ENCODE data around the gene SREBF2. TPM values are rescaled to one million over a fixed set of nuclear protein-coding genes. Genes with fewer than 3 reads are reported as not detected.

SREBF2 gene
- total and polyA plus RNA-seq, 2 donors (not counting 1 experiment from before 2014, with no cell fraction given): 116 to 287 TPM

- Histone ChIP-seq H3K4me1 (ENCODE audit: control insufficient read depth in 2 of 2, insufficient read depth in 2 of 2, low read length in 2 of 2) (peaks cover 6 to 12% of the 10 kb centered on the region in 2 donors), H3K27me3 (replicated peaks in 1 of 4; ENCODE audit: control extremely low read depth in 1 of 4, control insufficient read depth in 3 of 4, insufficient read depth in 4 of 4, low read length in 3 of 4) (no peaks in the 10 kb centered on the region), H4K20me1 (ENCODE audit: control insufficient read depth, insufficient read depth, low read length, poor library complexity, severe bottlenecking) (no peaks in the 10 kb centered on the region), H3K4me3 (ENCODE audit: control extremely low read depth in 1 of 5, extremely low read depth in 1 of 5, insufficient read depth in 1 of 5, low read depth in 2 of 5, low read length in 4 of 5) (no peak overlapping the region), H3K79me2 (ENCODE audit: control insufficient read depth, insufficient read depth, low read length) (peaks cover 14% of the 10 kb centered on the region), H3K9me3 (ENCODE audit: control extremely low read depth in 1 of 3, control insufficient read depth in 2 of 3, insufficient read depth in 1 of 3, low read length in 2 of 3) (no peaks in the 10 kb centered on the region), H2AFZ (ENCODE audit: insufficient read depth, low read depth, low read length, poor library complexity, severe bottlenecking) (no peak overlapping the region), H3K27ac (ENCODE audit: low read length in 2 of 2) (no peak overlapping the region), H3K9ac (ENCODE audit: low read length) (no peak overlapping the region), H3K36me3 (replicated peaks in 1 of 2; ENCODE audit: control extremely low read depth in 1 of 2, control insufficient read depth in 1 of 2, extremely low read depth in 1 of 2, insufficient read depth in 2 of 2, low read length in 1 of 2) (peaks cover 0 to 18% of the 10 kb centered on the region in 2 experiments), H3K4me2 (replicated peaks; ENCODE audit: low read depth, low read length, poor library complexity, severe bottlenecking) (no peak overlapping the region)
- DNase-seq (no peak), ATAC-seq (ENCODE audit: low read depth) (no peak)
- Mint-ChIP-seq H3K9me3 (ENCODE audit: insufficient read depth) (no peaks in the 10 kb centered on the region), H3K4me1 (peaks cover 26% of the 10 kb centered on the region), H3K27me3 (no peaks in the 10 kb centered on the region), H3K27ac (peak overlapping the region; percentile 38), H3K4me3 (no peak overlapping the region)
- TF ChIP-seq, protein P1, sequence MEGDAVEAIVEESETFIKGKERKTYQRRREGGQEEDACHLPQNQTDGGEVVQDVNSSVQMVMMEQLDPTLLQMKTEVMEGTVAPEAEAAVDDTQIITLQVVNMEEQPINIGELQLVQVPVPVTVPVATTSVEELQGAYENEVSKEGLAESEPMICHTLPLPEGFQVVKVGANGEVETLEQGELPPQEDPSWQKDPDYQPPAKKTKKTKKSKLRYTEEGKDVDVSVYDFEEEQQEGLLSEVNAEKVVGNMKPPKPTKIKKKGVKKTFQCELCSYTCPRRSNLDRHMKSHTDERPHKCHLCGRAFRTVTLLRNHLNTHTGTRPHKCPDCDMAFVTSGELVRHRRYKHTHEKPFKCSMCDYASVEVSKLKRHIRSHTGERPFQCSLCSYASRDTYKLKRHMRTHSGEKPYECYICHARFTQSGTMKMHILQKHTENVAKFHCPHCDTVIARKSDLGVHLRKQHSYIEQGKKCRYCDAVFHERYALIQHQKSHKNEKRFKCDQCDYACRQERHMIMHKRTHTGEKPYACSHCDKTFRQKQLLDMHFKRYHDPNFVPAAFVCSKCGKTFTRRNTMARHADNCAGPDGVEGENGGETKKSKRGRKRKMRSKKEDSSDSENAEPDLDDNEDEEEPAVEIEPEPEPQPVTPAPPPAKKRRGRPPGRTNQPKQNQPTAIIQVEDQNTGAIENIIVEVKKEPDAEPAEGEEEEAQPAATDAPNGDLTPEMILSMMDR (IDR thresholded peaks at IDR 0.05): no peak
- WGBS (ENCODE audit: insufficient coverage): 96% methylated on average over 10 of the region's 11 CpGs
- ChIA-PET CTCF (interaction anchor here (0.7 to 3.1 kb wide), 8 partner anchors 83 to 130 kb away, joined by 3 to 27 read pairs (median 5); partner anchors contain the start of genes CENPM and MEI1), POLR2A (interaction anchor here (0.9 to 1.1 kb wide), 3 partner anchors 53 to 119 kb away, joined by 3 to 4 read pairs (median 4); no protein-coding TSS in a partner anchor)
- intact Hi-C loops (cut with micrococcal nuclease): no loop called here
Observed at GRCh38 chr22:41826430-41827383, 6.2 kb upstream of the SREBF2 start.

DNA sequence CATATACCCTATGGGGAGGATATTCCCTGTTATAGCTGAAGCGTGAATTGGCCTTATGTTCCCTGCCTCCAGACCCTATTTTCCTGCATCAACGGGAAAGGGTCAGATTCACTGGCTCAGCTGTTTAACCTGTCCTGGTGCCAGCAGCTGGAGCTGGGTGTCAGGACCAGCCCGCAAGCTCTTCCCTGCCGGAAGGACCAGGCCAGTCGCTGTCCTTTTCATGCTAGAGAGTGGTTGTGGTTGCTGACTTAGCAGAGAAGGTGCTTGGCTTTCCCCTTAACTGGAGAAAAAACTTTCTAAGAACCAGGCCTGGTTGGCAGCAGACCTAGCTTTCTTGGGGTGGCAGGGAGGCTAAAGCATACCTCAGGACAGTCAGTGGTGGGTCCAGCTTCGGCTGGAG, 5.2 kb upstream of the SREBF2 start:
- Histone ChIP-seq H3K4me2 (replicated peaks; ENCODE audit: low read depth, low read length, poor library complexity, severe bottlenecking) (no peak overlapping the region), H3K36me3 (replicated peaks in 1 of 2; ENCODE audit: control extremely low read depth in 1 of 2, control insufficient read depth in 1 of 2, extremely low read depth in 1 of 2, insufficient read depth in 2 of 2, low read length in 1 of 2) (peaks cover 0 to 18% of the 10 kb centered on the region in 2 experiments), H4K20me1 (ENCODE audit: control insufficient read depth, insufficient read depth, low read length, poor library complexity, severe bottlenecking) (no peaks in the 10 kb centered on the region), H3K4me3 (ENCODE audit: control extremely low read depth in 1 of 5, extremely low read depth in 1 of 5, insufficient read depth in 1 of 5, low read depth in 2 of 5, low read length in 4 of 5) (no peak overlapping the region), H2AFZ (ENCODE audit: insufficient read depth, low read depth, low read length, poor library complexity, severe bottlenecking) (no peak overlapping the region), H3K27me3 (replicated peaks in 1 of 4; ENCODE audit: control extremely low read depth in 1 of 4, control insufficient read depth in 3 of 4, insufficient read depth in 4 of 4, low read length in 3 of 4) (no peaks in the 10 kb centered on the region), H3K9ac (ENCODE audit: low read length) (no peak overlapping the region), H3K27ac (ENCODE audit: low read length in 2 of 2) (peak overlapping the region in 1 of 2 donors; percentile 100), H3K79me2 (ENCODE audit: control insufficient read depth, insufficient read depth, low read length) (peaks cover 22% of the 10 kb centered on the region), H3K9me3 (ENCODE audit: control extremely low read depth in 1 of 3, control insufficient read depth in 2 of 3, insufficient read depth in 1 of 3, low read length in 2 of 3) (no peaks in the 10 kb centered on the region), H3K4me1 (ENCODE audit: control insufficient read depth in 2 of 2, insufficient read depth in 2 of 2, low read length in 2 of 2) (peaks cover 12 to 19% of the 10 kb centered on the region in 2 donors)
- no peak overlapping the region for H3K4me3 Mint-ChIP-seq
- intact Hi-C loops (cut with micrococcal nuclease): no loop called here
- no peaks in the 10 kb centered on the region for H3K27me3 Mint-ChIP-seq
- H3K4me1 Mint-ChIP-seq: peaks cover 33% of the 10 kb centered on the region
- H3K27ac Mint-ChIP-seq: peak overlapping the region; percentile 60
- no peaks in the 10 kb centered on the region for H3K9me3 Mint-ChIP-seq (ENCODE audit: insufficient read depth)
- ChIA-PET POLR2A (interaction anchor here (0.7 kb wide), 1 partner anchor 96 kb away, joined by 3 read pairs; no protein-coding TSS in a partner anchor), CTCF (interaction anchor here (1.0 to 3.1 kb wide), 6 partner anchors 16 to 130 kb away, joined by 3 to 27 read pairs (median 4); no protein-coding TSS in a partner anchor)
- no peak for ATAC-seq (ENCODE audit: low read depth)
- TF ChIP-seq, protein P1 (IDR thresholded peaks at IDR 0.05): no peak
- no peak for TF ChIP-seq EZH2 (IDR thresholded peaks at IDR 0.05; ENCODE audit: borderline replicate concordance, insufficient read depth, low read depth, low read length, poor library complexity, severe bottlenecking)
- 100% methylated on average over 3 of the region's 6 CpGs for WGBS (ENCODE audit: insufficient coverage)
- DNase-seq: no peak
